Naive thymus-derived CD4-positive, alpha-beta T cell (primary cell): Measurements from ENCODE around the gene CREM. TPM values are rescaled to one million over a fixed set of nuclear protein-coding genes. Genes with fewer than 3 reads are reported as not detected.

ENCODE experiments used
- ATAC-seq: fragments of 150-1000 bp; cut with Tn5 transposase; 2 replicates; pipeline ENCODE4 v1.10.0; 2021; ENCODE audit warnings: mild to moderate bottlenecking, moderate library complexity
- CTCF ChIA-PET: fragments of 350-600 bp; sonication (Branson Sonifier 250); formaldehyde crosslinking; loops from one replicate; lab custom pipeline; 2021; ENCODE audit warnings: antibody characterized with exemption; lab: Charles Lee
- POLR2A ChIA-PET: fragments of 350-600 bp; sonication (Branson Sonifier 250); formaldehyde crosslinking; loops from one replicate; lab custom pipeline; 2021; ENCODE audit warnings: antibody characterized with exemption, inconsistent platforms; lab: Charles Lee
- DNase-seq, 9 donors: peaks; one replicate each; pipeline versions ENCODE4 v3.0.0 to v3.0.0-alpha.2; 2020 to 2022; ENCODE audit warnings: mixed read lengths in 1 of 9
- H3K27ac ChIP-seq: one replicate; pipeline ENCODE4 v1.7.0; 2013; ENCODE audit warnings: mild to moderate bottlenecking, low read depth, low read length, moderate library complexity
- H3K27me3 ChIP-seq, 2 donors: one replicate each; pipeline ENCODE4 v1.7.0; 2013; ENCODE audit warnings: low read length in 2 of 2, mild to moderate bottlenecking in 2 of 2, moderate library complexity in 2 of 2; ENCODE audit not compliant: control insufficient read depth in 2 of 2, insufficient read depth in 2 of 2
- H3K36me3 ChIP-seq, 3 experiments: 1 replicate in 2 of 3; 2 replicates in 1 of 3; pipeline ENCODE4 v1.7.0; 2013; ENCODE audit warnings: low read length in 3 of 3, mild to moderate bottlenecking in 3 of 3, moderate library complexity in 1 of 3; ENCODE audit not compliant: insufficient read depth in 3 of 3, control insufficient read depth in 2 of 3
- H3K4me1 ChIP-seq, 2 donors: one replicate each; pipeline ENCODE4 v1.7.0; 2013; ENCODE audit warnings: low read length in 2 of 2, mild to moderate bottlenecking in 2 of 2, moderate library complexity in 1 of 2; ENCODE audit not compliant: control insufficient read depth in 2 of 2, insufficient read depth in 2 of 2
- H3K4me3 ChIP-seq: 2 replicates; pipeline ENCODE4 v1.7.0; 2013; ENCODE audit warnings: mild to moderate bottlenecking, low read length
- H3K9me3 ChIP-seq, 3 experiments: 1 replicate in 2 of 3; 2 replicates in 1 of 3; pipeline ENCODE4 v1.7.0; 2013; ENCODE audit warnings: low read length in 3 of 3; ENCODE audit not compliant: control insufficient read depth in 2 of 3
- H3K27ac Mint-ChIP-seq, 9 donors: one replicate each; pipeline ENCODE4 v1.8.0; 2020 to 2022; ENCODE audit warnings: mixed read lengths in 9 of 9, mild to moderate bottlenecking in 8 of 9, moderate library complexity in 5 of 9, inconsistent platforms in 2 of 9
- H3K27me3 Mint-ChIP-seq, 5 donors: one replicate each; pipeline ENCODE4 v1.8.0; 2021 to 2022; ENCODE audit warnings: mixed read lengths in 5 of 5, mild to moderate bottlenecking in 1 of 5
- H3K36me3 Mint-ChIP-seq, 5 donors: one replicate each; pipeline ENCODE4 v1.8.0; 2020 to 2022; ENCODE audit warnings: mixed read lengths in 5 of 5, mild to moderate bottlenecking in 3 of 5, inconsistent platforms in 1 of 5
- H3K4me1 Mint-ChIP-seq, 7 donors: one replicate each; pipeline ENCODE4 v1.8.0; 2020 to 2022; ENCODE audit warnings: mixed read lengths in 7 of 7, mild to moderate bottlenecking in 3 of 7, inconsistent platforms in 1 of 7
- H3K4me3 Mint-ChIP-seq, 10 donors: one replicate each; pipeline ENCODE4 v1.8.0; 2020 to 2022; ENCODE audit warnings: mild to moderate bottlenecking in 10 of 10, mixed read lengths in 10 of 10, moderate library complexity in 6 of 10, inconsistent platforms in 2 of 10
- H3K9me3 Mint-ChIP-seq, 11 donors: one replicate each; pipeline ENCODE4 v1.8.0; 2020 to 2022; ENCODE audit warnings: mixed read lengths in 11 of 11, mild to moderate bottlenecking in 4 of 11, inconsistent platforms in 1 of 11, moderate library complexity in 1 of 11
- intact Hi-C, 2 donors: fragments of 100-400 bp; cut with micrococcal nuclease; formaldehyde crosslinking; loops; one replicate each; pipeline ENCODE4 v1.15.1; 2023
- polyA plus RNA-seq, 2 donors: library from polyadenylated mRNA; unstranded; fragments of 300-500 nt; fragmentation: Illumina TruSeq; gene quantifications; one replicate each; pipeline ENCODE4 v1.2.3, GENCODE V29; 2021
- total RNA-seq, 6 experiments: library from RNA in 5 of 6; stranded (reverse) in 5 of 6; gene quantifications; 1 replicate in 5 of 6; 2 replicates in 1 of 6; pipeline ENCODE4 v1.2.3 and lab custom pipeline; 2021 to 2026

Gene CREM
- total and polyA plus RNA-seq, 7 experiments from 2014 or later, result 13.3 to 76.2 (median 19.7) TPM

DNA sequence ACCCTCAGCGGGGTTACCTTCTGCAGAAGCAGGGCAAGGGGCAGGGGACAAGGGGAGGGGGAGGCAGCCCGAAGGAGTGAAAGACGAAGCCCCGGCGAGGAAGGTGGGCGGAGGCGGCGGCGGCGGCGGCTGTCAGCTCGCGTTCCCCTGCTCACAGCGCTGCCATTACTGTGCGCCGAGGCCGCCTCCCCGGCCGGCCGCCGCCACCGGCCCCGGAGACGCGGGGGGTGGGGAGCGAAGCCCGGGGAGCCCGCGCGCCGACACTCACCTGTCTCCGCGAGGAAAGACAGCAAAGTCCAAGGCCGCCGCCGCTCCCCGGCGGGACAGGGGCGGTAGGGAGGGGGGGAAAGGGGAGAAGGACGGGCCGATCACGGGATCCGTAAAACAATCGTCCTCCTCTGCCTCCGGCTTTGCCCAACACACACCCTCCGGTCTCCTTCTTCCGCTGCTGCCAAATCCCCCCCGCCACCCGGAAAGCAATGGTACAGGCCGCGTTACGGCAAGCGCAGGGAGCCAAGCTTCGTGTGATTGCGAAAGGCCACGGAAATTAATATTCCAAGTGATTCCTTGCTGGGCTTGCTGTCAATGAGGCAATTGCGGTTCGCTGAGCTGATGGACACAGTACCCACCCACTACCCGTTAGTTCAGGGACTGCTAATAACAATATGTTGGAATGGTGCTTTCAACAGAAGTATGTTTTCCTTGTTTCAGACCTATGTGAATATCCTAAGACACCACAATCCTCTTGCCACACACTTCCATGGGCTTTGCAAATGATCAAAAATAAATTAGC lies 36.3 kb upstream of the CREM start, which contains the start of gene CUL2:
TSS of gene CUL2 (minus strand) at position 180 of the 793 bp plus-strand sequence. CDS start 19,024 bp downstream, outside the sequence.
- Mint-ChIP-seq H3K9me3 (peaks cover 0 to 5% (median 0%) of the 10 kb centered on the region in 11 donors), H3K27ac (peak within 1 kb of the TSS; percentile 91 to 99 (median 97)), H3K4me3 (peak within 1 kb of the TSS; percentile 84 to 99 (median 94)), H3K27me3 (peaks cover 0 to 8% (median 0%) of the 10 kb centered on the region in 5 donors), H3K4me1 (peaks cover 31 to 55% (median 52%) of the 10 kb centered on the region in 7 donors), H3K36me3 (peaks cover 3 to 12% (median 7%) of the 10 kb centered on the region in 5 donors)
- intact Hi-C loops, result loop anchor here (1.0 to 10.0 kb wide), 10 partner anchors 36 to 552 kb away; partner anchors contain the start of genes CCNY (in 2 of the 2), CREM (in 1 of the 2) and FZD8 (in 1 of the 2)
- ATAC-seq (peak; percentile 96), DNase-seq (peak; percentile 85 to 98 (median 94))
- Histone ChIP-seq H3K4me3 (peak within 1 kb of the TSS; percentile 65), H3K9me3 (no peaks in the 10 kb centered on the region), H3K36me3 (peaks cover 0 to 4% (median 0%) of the 10 kb centered on the region in 3 experiments), H3K4me1 (peaks cover 35 to 41% of the 10 kb centered on the region in 2 donors), H3K27me3 (no peaks in the 10 kb centered on the region), H3K27ac (peak within 1 kb of the TSS; percentile 98)
- POLR2A ChIA-PET, result interaction anchor here (0.7 to 2.1 kb wide), 10 partner anchors 11 to 114 kb away, joined by 3 to 22 read pairs (median 4); partner anchors contain the start of gene CREM
- CTCF ChIA-PET, result no interaction called here

DNA sequence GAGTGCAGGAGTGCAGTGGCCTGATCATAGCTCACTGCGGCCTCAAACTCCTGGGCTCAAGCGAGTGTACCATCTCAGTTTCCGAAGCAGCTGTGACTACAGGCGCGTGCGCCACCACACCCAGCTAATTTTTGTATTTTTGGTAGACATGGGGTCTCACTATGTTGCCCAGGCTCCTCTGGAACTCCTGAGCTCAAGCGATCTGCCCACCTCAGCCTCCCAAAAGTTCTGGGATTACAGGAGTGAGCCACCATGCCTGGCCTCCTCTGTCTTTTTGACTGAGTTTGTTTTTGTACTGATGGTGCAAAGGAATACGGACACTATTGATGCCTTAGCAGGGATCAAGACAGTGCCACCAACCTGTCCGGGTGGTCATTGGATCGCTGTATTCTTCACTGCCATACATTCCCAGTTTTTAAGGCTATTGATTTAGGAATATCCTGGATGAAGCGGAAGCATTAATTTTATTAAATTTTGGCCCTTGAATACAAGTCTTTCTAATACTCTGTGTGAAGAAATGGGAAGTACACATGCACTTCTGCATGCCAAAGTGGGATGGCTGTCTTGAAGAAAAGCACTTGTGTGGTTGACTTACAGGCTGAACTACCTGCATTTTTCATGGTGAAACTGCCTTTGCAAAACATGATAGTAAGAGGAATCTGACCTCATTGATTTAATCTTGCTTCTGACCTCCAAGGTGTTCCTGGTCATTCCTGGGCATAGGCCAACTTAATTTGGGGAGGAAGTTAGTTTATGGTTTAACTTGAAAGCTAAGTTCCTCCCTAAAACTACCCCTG lies 34.5 kb upstream of the CREM start:
- CTCF ChIA-PET, result no interaction called here
- Mint-ChIP-seq H3K36me3 (peaks cover 3 to 8% (median 7%) of the 10 kb centered on the region in 5 donors), H3K9me3 (peaks cover 0 to 5% (median 0%) of the 10 kb centered on the region in 11 donors), H3K27me3 (peaks cover 0 to 19% (median 6%) of the 10 kb centered on the region in 5 donors), H3K4me1 (peaks cover 24 to 37% (median 34%) of the 10 kb centered on the region in 7 donors), H3K27ac (peak overlapping the region in 1 of 9 donors; percentile 91), H3K4me3 (peak overlapping the region in 1 of 10 donors; percentile 19)
- Histone ChIP-seq H3K9me3 (no peaks in the 10 kb centered on the region), H3K4me1 (peaks cover 29 to 30% of the 10 kb centered on the region in 2 donors), H3K27me3 (no peaks in the 10 kb centered on the region), H3K4me3 (no peak overlapping the region), H3K36me3 (peaks cover 0 to 4% (median 0%) of the 10 kb centered on the region in 3 experiments), H3K27ac (no peak overlapping the region)
- POLR2A ChIA-PET, result interaction anchor here (1.6 kb wide), 1 partner anchor 24 kb away, joined by 6 read pairs; no protein-coding TSS in a partner anchor
- intact Hi-C loops, result loop anchor here (2.0 to 10.0 kb wide), 3 partner anchors 243 to 549 kb away; partner anchors contain the start of gene CCNY (in 2 of the 2)
- no peak for DNase-seq
- no peak for ATAC-seq

DNA sequence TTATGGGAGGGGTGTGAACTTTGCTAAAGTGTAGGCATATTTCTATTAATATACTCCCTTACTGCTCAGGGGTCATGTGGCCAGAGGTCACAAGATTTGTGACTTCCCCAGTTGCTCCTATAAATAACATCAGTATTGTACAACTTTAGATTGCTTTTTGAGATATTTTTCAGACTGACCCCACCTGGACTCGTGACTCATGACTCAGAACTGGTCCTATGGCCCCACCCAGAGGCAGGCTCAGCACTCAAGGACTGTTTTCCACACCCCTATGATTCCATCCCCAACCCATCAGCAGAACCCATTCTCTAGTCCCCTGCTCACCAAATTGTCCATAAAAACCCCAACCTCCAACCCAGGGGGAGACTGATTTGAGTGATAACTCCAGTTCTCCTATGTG lies 33.8 kb upstream of the CREM start:
- ChIA-PET CTCF (no interaction called here), POLR2A (interaction anchor here (1.0 kb wide), 1 partner anchor 34 kb away, joined by 5 read pairs; the partner anchor contains the start of gene CREM)
- Histone ChIP-seq H3K9me3 (no peaks in the 10 kb centered on the region), H3K36me3 (peaks cover 0 to 4% (median 0%) of the 10 kb centered on the region in 3 experiments), H3K4me1 (peaks cover 23 to 24% of the 10 kb centered on the region in 2 donors), H3K27ac (no peak overlapping the region), H3K27me3 (no peaks in the 10 kb centered on the region), H3K4me3 (no peak overlapping the region)
- Mint-ChIP-seq H3K4me1 (peaks cover 19 to 30% (median 28%) of the 10 kb centered on the region in 7 donors), H3K27ac (peak overlapping the region in 1 of 9 donors; percentile 10), H3K36me3 (peaks cover 0 to 3% (median 2%) of the 10 kb centered on the region in 5 donors), H3K4me3 (peak overlapping the region in 1 of 10 donors; percentile 56), H3K9me3 (peaks cover 0 to 5% (median 0%) of the 10 kb centered on the region in 11 donors), H3K27me3 (peaks cover 0 to 23% (median 6%) of the 10 kb centered on the region in 5 donors)
- DNase-seq, result no peak
- intact Hi-C loops, result loop anchor here in 1 of 2 donors (10.0 kb wide), 1 partner anchor 242 kb away; the partner anchor contains the start of gene CCNY
- ATAC-seq, result no peak

DNA sequence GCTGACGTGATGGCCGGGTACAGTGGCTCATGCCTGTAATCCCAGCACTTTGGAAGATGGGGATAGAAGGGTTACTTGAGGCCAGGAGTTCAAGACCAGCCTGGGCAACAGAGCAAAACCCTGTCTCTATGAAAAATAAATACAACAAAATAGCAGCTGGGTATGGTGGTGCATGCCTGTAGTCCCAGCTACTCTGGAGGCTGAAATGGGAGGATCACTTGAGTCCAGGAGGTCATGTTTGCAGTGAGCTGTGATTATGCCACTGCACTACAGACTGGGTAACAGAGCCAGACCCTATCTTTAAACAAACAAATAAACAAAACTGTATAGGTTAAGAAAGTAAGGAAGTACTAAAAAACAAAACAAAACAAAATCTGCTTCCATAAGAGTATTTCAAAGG lies 30.3 kb upstream of the CREM start:
- ATAC-seq (no peak), DNase-seq (no peak)
- ChIA-PET CTCF (no interaction called here), POLR2A (interaction anchor here (1.1 kb wide), 1 partner anchor 15 kb away, joined by 4 read pairs; no protein-coding TSS in a partner anchor)
- Histone ChIP-seq H3K27ac (no peak overlapping the region), H3K27me3 (no peaks in the 10 kb centered on the region), H3K36me3 (no peaks in the 10 kb centered on the region), H3K4me3 (no peak overlapping the region), H3K4me1 (no peaks in the 10 kb centered on the region), H3K9me3 (no peaks in the 10 kb centered on the region)
- Mint-ChIP-seq H3K9me3 (peaks cover 0 to 5% (median 0%) of the 10 kb centered on the region in 11 donors), H3K4me3 (no peak overlapping the region), H3K27me3 (peaks cover 0 to 33% (median 10%) of the 10 kb centered on the region in 5 donors), H3K4me1 (peaks cover 1 to 3% (median 2%) of the 10 kb centered on the region in 7 donors), H3K27ac (no peak overlapping the region), H3K36me3 (peaks cover 0 to 3% (median 0%) of the 10 kb centered on the region in 5 donors)
- intact Hi-C loops, result loop anchor here in 1 of 2 donors (10.0 kb wide), 1 partner anchor 238 kb away; the partner anchor contains the start of gene CCNY

DNA sequence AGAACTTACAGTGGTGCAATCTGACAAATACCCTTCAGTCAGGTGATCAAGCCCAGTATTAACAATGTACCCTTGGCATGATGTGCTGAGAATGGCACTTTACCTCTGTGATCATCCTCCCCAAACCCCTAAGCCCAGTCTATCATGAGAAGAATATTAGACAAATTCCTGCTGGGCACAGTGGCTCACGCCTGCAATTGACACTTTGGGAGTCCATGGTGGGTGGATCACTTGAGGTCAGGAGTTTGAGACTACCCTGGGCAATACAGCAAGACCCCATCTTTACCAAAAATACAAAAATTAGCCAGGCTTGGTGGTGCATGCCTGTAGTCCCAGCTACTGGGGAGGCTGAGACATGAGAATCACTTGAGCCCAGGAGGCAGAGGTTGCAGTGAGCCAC lies 29.1 kb upstream of the CREM start:
- Mint-ChIP-seq H3K4me3 (no peak overlapping the region), H3K27ac (no peak overlapping the region), H3K27me3 (peaks cover 0 to 33% (median 10%) of the 10 kb centered on the region in 5 donors), H3K9me3 (peaks cover 0 to 5% (median 0%) of the 10 kb centered on the region in 11 donors), H3K36me3 (peaks cover 0 to 3% (median 0%) of the 10 kb centered on the region in 5 donors), H3K4me1 (no peaks in the 10 kb centered on the region)
- POLR2A ChIA-PET, result no interaction called here
- no peaks in the 10 kb centered on the region for H3K36me3 ChIP-seq
- H3K4me3 ChIP-seq, result no peak overlapping the region
- no peak for DNase-seq
- CTCF ChIA-PET, result interaction anchor here (1.6 kb wide), 1 partner anchor 24 kb away, joined by 4 read pairs; no protein-coding TSS in a partner anchor
- intact Hi-C loops, result loop anchor here in 1 of 2 donors (10.0 kb wide), 1 partner anchor 237 kb away; the partner anchor contains the start of gene CCNY
- no peaks in the 10 kb centered on the region for H3K9me3 ChIP-seq
- no peaks in the 10 kb centered on the region for H3K4me1 ChIP-seq
- ATAC-seq, result no peak
- H3K27ac ChIP-seq, result no peak overlapping the region
- no peaks in the 10 kb centered on the region for H3K27me3 ChIP-seq
